Astrocyte (in vitro differentiated cells and primary cell): Measurements from ENCODE around the gene TMEM175. TPM values are rescaled to one million over a fixed set of nuclear protein-coding genes. Genes with fewer than 3 reads are reported as not detected.
A peak's percentile ranks its signal among the peaks of the same experiment; 100 is the strongest.

Source experiments
- DNase-seq: peaks from one replicate; pipeline ENCODE4 v3.0.0-alpha.2; 2010; ENCODE audit warnings: low read depth
- FAIRE-seq: peaks from 2 replicates; lab custom pipeline; 2011; peaks lifted over from hg19 to GRCh38; lab: Jason Lieb, UNC
- H2AFZ ChIP-seq: 2 replicates; pipeline ENCODE4 v1.6.0; 2012; ENCODE audit warnings: low read depth, low read length, inconsistent platforms
- H3K27ac ChIP-seq: 2 replicates; pipeline ENCODE4 v1.5.1; 2011; ENCODE audit warnings: low read depth, low read length, inconsistent platforms
- H3K27me3 ChIP-seq: 2 replicates; pipeline ENCODE4 v1.6.0; 2011; ENCODE audit warnings: low read length, inconsistent platforms; ENCODE audit not compliant: insufficient read depth
- H3K36me3 ChIP-seq: 2 replicates; pipeline ENCODE4 v1.5.1; 2011; ENCODE audit warnings: low read length, inconsistent platforms; ENCODE audit not compliant: insufficient read depth
- H3K4me1 ChIP-seq: 2 replicates; pipeline ENCODE4 v1.5.1; 2011; ENCODE audit warnings: low read length, inconsistent platforms; ENCODE audit not compliant: insufficient read depth
- H3K4me2 ChIP-seq: 2 replicates; pipeline ENCODE4 v1.6.0; 2012; ENCODE audit warnings: low read length, inconsistent platforms
- H3K4me3 ChIP-seq: 2 replicates; pipeline ENCODE4 v1.5.1; 2011; ENCODE audit warnings: low read depth, mild to moderate bottlenecking, low read length, inconsistent platforms; ENCODE audit not compliant: insufficient read depth
- H3K79me2 ChIP-seq: 2 replicates; pipeline ENCODE4 v1.6.0; 2012; ENCODE audit warnings: mild to moderate bottlenecking, low read length, inconsistent platforms; ENCODE audit not compliant: insufficient read depth
- H3K9ac ChIP-seq: 2 replicates; pipeline ENCODE4 v1.6.0; 2012; ENCODE audit warnings: mild to moderate bottlenecking, low read length, inconsistent platforms
- H3K9me3 ChIP-seq: 2 replicates; pipeline ENCODE4 v1.5.1; 2012; ENCODE audit warnings: low read depth, mild to moderate bottlenecking, low read length, inconsistent platforms; ENCODE audit not compliant: insufficient read depth
- H4K20me1 ChIP-seq: 2 replicates; pipeline ENCODE4 v1.6.0; 2012; ENCODE audit warnings: low read length, inconsistent platforms; ENCODE audit not compliant: insufficient read depth
- H3K27ac Mint-ChIP-seq: one replicate; pipeline ENCODE4 v1.8.0; 2021; ENCODE audit warnings: mild to moderate bottlenecking, mixed read lengths; ENCODE audit not compliant: unreplicated experiment
- H3K27me3 Mint-ChIP-seq: one replicate; pipeline ENCODE4 v1.8.0; 2021; ENCODE audit warnings: low read depth, mixed read lengths; ENCODE audit not compliant: unreplicated experiment
- H3K36me3 Mint-ChIP-seq: one replicate; pipeline ENCODE4 v1.8.0; 2021; ENCODE audit warnings: low read depth, mixed read lengths; ENCODE audit not compliant: unreplicated experiment
- H3K4me1 Mint-ChIP-seq: one replicate; pipeline ENCODE4 v1.8.0; 2021; ENCODE audit warnings: low read depth, mixed read lengths; ENCODE audit not compliant: unreplicated experiment
- H3K4me3 Mint-ChIP-seq: one replicate; pipeline ENCODE4 v1.8.0; 2021; ENCODE audit warnings: mild to moderate bottlenecking, moderate library complexity, mixed read lengths; ENCODE audit not compliant: unreplicated experiment
- H3K9me3 Mint-ChIP-seq: one replicate; pipeline ENCODE4 v1.8.0; 2021; ENCODE audit warnings: mild to moderate bottlenecking, mixed read lengths; ENCODE audit not compliant: unreplicated experiment
- CTCF ChIP-seq: IDR thresholded peaks from 2 replicates; pipeline ENCODE4 v1.5.1; 2011; ENCODE audit warnings: low read depth, mild to moderate bottlenecking, inconsistent platforms, low read length, moderate library complexity; ENCODE audit not compliant: insufficient read depth
- EZH2 ChIP-seq: IDR thresholded peaks from 2 replicates; pipeline ENCODE4 v1.6.1; 2012; ENCODE audit warnings: mild to moderate bottlenecking, low read length, inconsistent platforms; ENCODE audit not compliant: insufficient read depth
- total RNA-seq: library from RNA; stranded (reverse); gene quantifications from 2 replicates; pipeline ENCODE4 v1.2.1, GENCODE V29; 2021

Gene TMEM175
- total RNA-seq, 1 donor from 2014 or later = 22.1 TPM

GRCh38 chr4:972651-973424 is 40.6 kb downstream of the TMEM175 start:
- Histone ChIP-seq H2AFZ (peak overlapping the region; percentile 73), H3K79me2 (peaks cover 7% of the 10 kb centered on the region), H3K4me2 (peak overlapping the region; percentile 94), H3K27ac (no peak overlapping the region), H3K9me3 (no peaks in the 10 kb centered on the region), H3K9ac (peak overlapping the region; percentile 76), H3K36me3 (no peaks in the 10 kb centered on the region), H3K4me3 (peak overlapping the region; percentile 68), H3K4me1 (peaks cover 10% of the 10 kb centered on the region), H3K27me3 (no peaks in the 10 kb centered on the region), H4K20me1 (peaks cover 36% of the 10 kb centered on the region)
- no peaks in the 10 kb centered on the region for H3K27me3 Mint-ChIP-seq
- no peak for TF ChIP-seq EZH2
- TF ChIP-seq CTCF = no peak
- H3K9me3 Mint-ChIP-seq = no peaks in the 10 kb centered on the region
- no peak for DNase-seq
- peak overlapping the region; percentile 69 for H3K4me3 Mint-ChIP-seq
- no peak for FAIRE-seq
- H3K36me3 Mint-ChIP-seq = peaks cover 5% of the 10 kb centered on the region
- H3K27ac Mint-ChIP-seq = no peak overlapping the region
- H3K4me1 Mint-ChIP-seq = no peaks in the 10 kb centered on the region

GRCh38 chr4:973431-974397 is 41.5 kb downstream of the TMEM175 start, which contains the start of gene DGKQ:
Gene DGKQ, minus strand, starts transcription at chr4:973569. Its CDS starts 87 bp downstream, at chr4:973482.
- Histone ChIP-seq H3K79me2 (peaks cover 7% of the 10 kb centered on the region), H4K20me1 (peaks cover 31% of the 10 kb centered on the region), H3K4me3 (peak within 1 kb of the TSS; percentile 68), H3K9me3 (no peaks in the 10 kb centered on the region), H3K9ac (peak within 1 kb of the TSS; percentile 76), H3K4me1 (peaks cover 10% of the 10 kb centered on the region), H3K27ac (no peak within 1 kb of the TSS), H3K27me3 (no peaks in the 10 kb centered on the region), H2AFZ (peak within 1 kb of the TSS; percentile 78), H3K4me2 (peak within 1 kb of the TSS; percentile 94), H3K36me3 (no peaks in the 10 kb centered on the region)
- no peaks in the 10 kb centered on the region for H3K4me1 Mint-ChIP-seq
- no peaks in the 10 kb centered on the region for H3K9me3 Mint-ChIP-seq
- H3K4me3 Mint-ChIP-seq = peak within 1 kb of the TSS; percentile 69
- DNase-seq = peak; percentile 39
- TF ChIP-seq CTCF (no peak), EZH2 (no peak)
- no peaks in the 10 kb centered on the region for H3K27me3 Mint-ChIP-seq
- no peak within 1 kb of the TSS for H3K27ac Mint-ChIP-seq
- peaks cover 5% of the 10 kb centered on the region for H3K36me3 Mint-ChIP-seq
- no peak for FAIRE-seq
